Fibroblast of skin of back (primary cell): Measurements from ENCODE around the gene INPP5F.
A peak's percentile ranks its signal among the peaks of the same experiment; 100 is the strongest.
"Not testable (repeated sequence)": the region's sequence is repeated elsewhere in the genome, so short reads cannot be mapped to it uniquely, and the experiment has no call there.

Experiments used
- DNase-seq: peaks from one replicate; pipeline ENCODE4 v3.0.0-alpha.2; 2013

INPP5F gene

DNA sequence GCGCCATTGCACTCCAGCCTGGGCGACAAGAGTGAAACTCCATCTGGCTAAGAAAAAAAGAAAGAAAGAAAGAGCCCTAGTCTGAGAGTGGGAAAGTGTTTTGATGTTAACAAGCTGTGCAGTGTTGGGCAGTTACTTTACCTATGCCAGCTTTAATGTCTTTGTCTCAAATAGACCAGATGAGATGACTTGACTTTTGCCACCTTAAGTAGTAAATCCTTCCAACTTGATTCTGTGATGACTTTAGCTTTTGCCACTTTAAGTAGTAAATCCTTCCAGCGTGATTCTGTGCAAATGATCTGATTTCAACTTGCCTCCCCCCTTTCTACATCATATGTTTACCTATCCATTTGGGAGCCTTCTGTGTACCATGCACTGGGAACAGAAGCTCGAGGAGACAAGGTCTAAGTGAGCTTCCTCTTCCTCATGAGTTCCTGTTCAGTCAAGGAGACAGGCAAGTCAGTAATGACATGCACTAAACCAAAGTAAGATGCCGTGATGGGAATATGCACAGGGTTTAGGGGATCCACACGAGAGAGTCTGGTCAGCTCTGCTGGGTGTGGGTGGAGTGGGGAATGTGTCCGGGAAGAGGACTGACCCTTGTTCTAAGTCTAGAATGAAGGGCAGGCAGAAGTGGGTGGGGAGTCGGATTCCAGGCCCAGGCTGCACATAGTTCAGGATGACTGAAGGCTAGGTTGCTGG is 17.2 kb downstream of the INPP5F start:
- DNase-seq, result no peak

DNA sequence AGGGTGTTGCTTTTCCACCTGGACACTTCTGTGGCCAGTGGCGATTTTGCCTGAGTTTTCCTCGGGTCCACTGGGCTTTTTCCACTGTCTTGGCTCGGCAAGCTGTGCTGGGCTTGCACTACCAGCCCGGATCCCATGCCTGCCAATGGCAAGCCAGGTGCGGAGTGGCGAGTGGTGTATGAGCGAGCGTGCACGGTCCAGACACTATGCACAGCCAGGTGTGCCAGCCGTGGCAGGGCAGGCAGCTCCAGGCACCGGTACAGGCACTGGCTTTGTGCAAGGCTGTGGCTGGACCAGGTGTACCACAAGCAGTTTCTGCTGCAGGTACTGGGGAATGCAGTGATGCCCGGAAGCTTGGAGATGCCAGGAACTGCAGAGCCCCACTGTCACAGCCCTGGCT is 22.1 kb downstream of the INPP5F start:
- no peak for DNase-seq

DNA sequence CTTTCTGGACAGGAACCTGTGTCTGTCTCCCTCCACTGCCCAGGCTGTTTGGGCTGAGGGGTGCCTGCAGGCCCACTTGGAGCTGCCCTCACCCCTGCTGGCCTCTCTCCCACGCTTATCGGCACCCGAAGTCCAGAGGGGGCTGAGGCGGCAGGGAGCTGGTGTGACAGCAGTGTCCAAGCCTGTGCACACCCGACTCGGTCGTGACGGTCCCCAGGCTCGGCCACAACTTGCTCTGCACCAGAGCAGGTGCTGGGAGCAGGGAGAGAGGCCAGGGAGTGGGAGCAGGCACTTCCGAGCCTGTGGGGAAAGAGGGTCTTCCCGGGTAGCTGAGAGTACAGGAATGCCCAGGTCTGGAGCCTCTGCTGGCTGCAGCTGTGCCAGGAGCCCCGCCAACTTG is 23.0 kb downstream of the INPP5F start:
- DNase-seq, result no peak

DNA sequence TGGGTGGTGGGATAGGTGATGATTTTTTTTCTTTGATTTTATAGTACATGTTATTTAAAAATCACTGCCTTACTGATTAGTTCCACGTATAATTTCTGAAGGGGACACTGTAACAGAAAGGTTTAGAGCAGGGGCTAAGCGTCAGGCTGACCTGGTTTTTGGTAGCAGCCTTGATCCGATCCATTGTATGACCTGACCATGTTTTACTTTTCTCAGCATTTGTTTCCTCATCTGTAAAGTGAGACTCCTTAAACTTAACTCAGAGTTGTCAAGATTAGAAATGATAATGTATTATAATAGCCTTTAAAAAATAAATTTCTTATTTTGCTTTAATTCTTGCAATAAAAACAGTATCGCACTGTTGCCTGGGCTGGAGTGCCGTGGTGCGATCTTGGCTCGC is 23.6 kb downstream of the INPP5F start:
- DNase-seq, result no peak

DNA sequence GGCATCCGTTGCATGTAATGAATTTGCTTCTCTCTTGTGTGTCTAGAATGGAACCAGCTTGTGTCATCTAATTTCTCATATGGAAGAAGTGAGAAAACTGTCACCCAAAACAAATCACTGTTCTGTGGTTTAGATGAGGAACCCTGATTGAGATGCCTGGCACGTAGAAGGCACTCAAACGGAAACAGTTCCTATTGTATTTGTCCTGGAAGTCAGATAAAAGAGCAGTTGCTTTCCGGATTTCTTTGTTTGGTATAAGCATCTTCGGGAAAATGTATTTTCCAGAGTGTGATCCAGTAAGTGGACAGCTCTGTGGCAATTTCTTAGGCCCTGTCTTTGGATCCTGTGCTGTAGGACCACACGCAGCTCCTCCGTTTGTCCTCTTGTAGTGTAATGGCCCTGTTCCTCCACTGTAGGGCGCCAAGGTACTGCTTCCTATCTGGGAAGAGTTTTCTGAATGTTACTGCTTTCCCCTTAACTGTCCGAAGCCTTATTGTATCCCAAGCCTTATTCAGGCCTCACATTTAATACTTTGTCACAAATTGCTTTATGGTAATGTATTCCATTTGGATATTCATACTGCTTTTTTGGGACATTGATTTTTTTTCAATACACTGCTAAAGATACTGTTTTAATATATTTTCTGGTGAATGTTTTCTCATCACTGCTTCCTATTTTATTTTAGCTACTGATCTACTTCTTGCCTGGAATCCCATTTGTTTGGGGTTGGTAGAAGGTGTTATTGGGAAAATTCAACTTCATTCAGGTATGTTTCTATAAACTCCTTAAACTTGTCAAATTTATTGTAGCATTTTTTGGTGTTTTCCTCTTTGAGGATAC is 24.8 kb downstream of the INPP5F start:
- peak; percentile 75 for DNase-seq

DNA sequence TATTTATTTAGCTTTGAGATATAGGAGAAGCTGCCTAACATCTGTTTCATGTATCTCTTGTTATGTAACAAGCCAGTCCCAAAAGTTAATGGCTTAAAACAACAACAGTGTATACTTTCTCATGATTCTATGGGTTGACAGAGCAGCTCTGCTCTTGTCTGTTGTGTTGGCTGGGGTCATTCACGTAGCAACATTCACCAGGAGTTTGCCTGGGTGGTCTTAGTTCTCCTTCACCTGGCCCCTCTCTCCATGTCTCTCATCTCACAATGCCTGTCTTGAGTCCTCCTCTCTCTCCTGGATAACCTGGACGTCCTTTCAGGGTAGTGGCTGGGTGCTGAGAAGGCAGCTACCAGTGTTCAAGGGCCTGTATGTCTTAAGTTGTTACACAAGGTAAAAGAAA is 27.5 kb downstream of the INPP5F start:
- no peak for DNase-seq

DNA sequence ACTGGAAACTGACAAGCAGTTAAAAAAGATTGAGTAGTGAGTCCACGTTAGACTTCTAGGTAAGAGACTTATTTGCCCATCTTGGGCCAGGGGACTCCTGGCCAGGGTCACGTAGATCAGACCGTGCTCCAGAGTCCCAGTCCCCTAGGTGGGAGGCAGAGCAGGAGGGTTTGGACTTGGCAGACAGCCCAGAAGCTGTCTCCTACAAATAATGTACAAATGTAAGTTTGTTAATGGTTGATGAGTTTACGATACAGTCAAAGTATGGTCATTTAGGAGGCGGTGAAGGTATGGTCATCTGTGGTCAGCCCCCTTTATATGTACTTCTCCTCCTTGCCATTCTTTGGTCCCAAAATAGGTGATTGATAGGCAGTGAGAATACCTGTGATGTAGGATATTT is 28.2 kb downstream of the INPP5F start:
- no peak for DNase-seq

DNA sequence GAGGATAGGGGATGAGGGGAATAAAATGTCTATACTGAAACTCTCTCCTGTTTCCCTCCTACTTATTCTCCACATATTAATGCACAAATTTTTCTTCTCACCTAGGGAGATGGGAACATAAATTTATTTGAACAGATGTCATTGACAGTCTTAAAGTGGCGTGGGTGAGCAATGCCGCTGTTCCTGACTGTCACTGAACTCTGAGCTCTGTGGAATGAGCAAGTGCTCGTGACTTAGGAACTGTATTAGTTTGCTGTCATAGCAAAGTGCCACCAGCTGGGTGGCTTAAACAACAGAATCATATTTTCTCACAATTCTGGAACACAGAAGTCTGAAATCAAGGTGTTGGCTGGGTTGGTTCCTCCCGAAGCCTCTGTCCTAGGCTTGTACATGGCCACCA is 29.1 kb downstream of the INPP5F start:
- no peak for DNase-seq

DNA sequence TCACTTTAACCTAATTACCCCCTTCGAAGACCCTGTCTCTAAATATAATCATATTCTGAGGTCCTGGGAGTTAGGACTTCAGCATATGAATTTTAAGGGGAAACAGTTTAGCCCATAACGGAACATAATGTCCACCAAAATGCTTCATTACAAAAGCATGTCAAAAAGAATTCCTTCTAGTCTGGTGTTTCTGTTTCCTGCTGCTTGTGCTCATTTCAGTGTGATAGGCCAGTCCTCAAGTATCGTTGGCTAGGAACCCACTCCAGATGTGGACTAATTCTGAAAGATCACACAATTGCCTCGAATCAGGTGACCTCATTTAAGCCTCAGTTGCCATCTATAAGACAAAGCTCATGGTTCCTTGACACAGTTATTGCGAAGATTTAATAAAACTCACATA is 29.6 kb downstream of the INPP5F start:
- DNase-seq, result peak; percentile 63

DNA sequence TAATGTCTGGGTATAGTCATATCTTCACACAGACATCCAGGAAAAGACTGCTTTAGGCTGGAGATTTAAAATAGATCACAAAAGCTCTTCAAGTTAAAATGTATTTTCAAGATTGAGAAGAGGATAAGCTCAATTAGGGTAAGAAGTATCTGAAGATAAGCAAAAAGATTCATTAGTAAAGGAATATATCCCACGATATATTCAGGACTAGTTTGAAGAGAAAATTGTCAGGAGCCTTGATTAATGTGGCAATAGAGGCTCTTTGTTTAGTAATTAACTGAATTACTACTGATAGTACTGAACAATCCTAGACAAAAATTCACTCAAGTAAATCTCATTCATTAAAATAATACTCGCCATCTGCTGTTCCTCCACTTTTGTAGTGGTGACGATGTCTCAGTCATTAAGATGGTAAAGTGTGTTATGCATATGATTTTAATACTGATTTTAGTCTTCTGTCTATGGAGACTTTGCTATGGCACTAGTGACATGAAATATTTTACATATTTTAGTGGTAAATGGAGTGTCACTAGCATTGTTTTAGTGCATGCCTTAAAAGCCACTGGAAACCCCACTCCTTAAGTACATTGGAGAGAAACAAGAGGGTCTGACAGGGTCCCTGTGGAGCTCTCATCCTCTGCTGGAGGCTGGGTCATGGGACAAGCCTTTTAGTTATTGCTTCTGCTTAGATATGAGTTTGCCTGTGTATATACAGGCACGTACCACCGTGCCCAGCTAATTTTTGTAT is 32.8 kb downstream of the INPP5F start:
- DNase-seq, result peak; percentile 54

DNA sequence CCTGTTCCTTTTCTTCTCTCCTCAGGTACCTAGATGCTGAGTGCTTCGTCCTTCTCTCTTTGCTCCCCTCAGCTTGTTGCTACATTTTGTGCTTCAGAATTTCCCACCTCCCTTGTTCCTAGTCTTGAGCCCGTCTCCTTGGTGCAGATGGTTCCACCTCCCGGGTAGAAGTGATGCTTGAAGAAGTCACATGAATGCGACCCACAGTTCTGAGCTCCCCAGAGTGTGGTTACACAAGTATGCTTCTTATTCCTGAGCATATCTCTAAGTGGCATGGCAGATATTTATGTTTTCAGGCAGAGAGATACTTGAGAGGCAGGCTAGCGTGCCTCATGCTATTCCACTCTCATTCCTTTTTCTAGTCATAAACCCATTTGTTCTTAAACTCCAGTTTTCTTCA is 34.0 kb downstream of the INPP5F start:
- peak; percentile 51 for DNase-seq

DNA sequence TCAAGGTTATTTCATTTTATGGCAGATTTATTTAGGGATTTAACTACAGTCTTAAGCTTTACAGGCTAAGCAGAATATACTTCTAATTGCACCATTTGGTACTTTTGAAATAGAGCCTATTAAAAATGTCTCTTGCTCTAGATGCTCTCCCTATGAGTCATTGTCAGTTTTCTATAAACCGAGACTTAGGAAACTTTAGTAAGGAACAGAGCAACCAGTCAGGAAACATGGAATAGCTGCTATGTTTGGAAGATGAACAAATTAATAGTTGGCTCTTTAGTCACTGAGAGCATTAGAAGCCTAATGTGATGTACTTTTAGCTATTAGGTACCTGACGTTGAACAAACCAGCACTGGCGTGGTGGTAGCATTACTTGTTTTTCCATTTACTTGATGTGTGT is 35.3 kb downstream of the INPP5F start:
- DNase-seq, result peak; percentile 85

DNA sequence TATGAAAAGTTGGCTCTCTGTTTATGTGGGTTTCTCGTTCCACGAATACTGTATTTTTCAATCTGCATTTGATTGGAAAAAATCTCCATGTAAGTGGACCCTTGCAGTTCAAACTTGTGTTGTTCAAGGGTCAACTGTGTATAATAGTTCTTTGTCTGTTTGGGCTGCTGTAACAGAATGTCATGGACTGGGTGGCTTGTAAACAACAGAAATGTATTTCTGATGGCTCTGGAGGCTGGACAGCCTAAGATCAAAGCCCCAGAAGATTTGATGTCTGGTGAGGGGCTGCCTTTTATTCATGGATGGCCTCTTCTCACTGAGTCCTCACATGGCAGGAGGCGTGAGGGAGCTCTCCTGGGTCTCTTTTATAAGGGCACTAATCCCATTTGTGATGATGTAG is 36.2 kb downstream of the INPP5F start:
- DNase-seq, result no peak

DNA sequence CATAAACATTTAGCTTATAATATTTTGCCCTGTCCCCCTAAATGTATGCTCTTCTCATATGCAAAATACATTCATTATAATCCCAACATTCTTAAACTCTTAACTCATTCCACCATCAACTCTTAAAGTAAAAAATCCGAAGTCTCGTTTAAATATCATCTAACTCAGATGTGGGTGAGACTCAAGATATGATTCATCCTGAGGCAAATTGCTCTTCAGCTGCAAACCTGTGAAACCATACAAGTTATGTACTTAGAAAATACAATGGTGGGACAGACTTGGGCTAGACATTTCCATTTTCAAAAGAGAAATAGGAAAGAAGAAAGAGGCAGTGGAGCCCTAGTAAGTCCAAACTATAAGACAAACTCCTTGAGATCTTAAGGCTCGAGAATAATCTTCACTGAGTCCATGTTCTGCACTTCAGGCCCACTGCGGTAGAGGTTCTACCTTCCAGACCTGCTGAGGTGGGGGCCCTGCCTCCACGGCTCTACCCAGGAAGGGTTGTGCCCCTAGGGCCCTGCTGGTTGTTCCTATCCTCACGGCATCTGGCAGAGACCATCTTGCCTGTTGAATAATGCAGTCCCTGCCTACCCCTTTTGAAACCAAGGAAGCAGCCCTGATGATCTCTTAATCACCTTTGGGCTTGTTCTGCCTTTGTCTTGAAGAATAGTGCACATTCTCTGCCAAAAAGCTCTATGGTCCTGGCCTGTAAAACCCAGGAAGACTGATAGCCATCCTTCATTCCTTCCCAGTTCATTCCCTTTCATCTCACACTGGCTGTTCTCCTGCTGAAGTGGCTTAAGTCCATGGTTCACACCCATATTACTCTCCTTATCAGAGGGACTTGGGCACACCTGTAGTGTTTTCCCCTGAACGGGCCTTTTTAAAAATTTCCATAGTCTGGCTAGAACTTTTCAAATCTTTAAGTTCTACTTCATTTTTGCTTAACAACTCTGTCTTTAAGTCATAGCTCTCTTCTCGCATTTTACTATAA is 37.3 kb downstream of the INPP5F start:
- no peak for DNase-seq

DNA sequence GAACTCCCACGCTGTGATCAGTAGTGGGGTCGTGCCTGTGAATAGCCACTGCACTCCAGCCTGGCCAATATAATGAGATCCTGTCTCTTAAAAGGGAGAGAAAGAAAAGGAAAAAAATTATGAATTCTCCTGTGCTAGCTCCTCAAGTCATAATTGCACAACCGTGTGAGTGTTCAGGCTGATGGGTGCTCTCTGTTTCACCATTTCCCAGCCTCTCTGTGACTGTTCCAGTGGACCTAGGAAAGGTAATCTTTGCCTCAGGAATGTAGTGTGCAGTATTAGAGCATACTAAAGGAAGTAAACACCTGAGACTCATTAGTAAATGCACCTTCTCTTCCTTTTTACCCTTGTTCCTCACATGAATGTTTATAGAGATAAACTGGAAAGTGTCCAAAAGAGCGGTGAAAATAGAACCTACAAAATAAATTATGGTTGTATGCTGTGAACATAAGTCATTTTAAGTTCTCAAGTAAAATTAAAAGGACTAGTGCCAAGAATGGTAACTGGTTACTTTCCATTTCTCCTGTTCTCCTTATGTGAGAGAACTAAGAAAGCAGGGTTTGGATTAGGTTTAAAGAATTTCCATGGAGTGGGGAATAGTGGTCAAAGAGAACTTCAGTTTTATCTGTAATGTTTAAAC is 42.7 kb downstream of the INPP5F start:
- DNase-seq, result no peak

DNA sequence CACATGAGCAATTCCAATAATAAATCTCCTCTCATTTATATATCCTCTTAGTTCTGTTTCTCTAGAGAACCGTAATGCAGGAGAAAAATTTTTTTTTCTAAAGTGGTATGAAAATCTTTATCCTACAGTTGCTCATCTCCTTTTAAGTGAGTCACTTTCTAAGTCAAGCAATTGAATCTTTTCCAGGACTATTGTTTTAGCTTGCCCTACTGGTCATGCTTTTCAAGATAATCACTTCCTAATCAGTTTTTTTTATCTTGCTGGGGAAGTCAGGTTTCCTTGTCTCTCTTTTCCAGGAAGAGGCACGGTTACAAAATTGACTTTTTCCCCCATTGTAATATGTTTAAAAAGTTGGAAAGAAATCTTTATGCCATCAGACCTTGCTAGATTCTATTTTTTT is 44.0 kb downstream of the INPP5F start:
- DNase-seq, result peak; percentile 72

DNA sequence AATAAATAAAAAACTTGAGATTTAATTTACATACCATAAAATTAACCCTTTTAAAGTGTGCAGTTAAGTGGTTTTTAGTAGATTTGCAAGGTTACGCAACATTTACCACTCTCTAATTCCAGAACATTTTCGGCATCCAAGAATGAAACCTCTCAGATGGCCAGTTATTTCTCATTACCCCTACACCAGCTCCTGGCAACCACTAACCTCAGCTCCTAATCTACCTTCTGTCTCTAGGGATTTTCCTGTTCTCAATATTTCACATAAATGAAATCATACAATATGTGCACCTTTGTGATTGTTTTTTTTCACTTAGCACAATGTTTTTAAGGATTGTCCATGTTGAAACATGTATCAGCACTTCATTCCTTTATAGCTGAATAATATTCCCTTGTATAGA is 45.1 kb downstream of the INPP5F start:
- no peak for DNase-seq

DNA sequence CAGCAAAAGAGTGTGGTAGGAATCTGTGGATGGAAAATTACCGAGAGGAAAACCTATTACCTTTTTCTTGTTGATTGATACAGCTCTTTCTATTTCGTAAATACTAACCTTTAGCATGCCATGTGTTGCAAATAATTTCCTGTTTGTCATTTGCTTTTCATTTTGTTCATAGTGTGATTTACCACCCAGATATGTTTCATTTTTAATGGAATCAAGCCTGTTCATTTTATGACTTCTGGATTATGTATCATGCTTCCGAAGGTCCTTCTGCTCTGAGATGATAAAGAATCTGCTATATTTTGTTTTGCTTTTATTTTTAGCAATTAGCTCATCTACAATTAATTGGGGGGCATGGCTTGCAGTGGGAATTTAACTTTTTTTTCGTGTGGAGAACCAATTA is 46.5 kb downstream of the INPP5F start:
- no peak for DNase-seq

DNA sequence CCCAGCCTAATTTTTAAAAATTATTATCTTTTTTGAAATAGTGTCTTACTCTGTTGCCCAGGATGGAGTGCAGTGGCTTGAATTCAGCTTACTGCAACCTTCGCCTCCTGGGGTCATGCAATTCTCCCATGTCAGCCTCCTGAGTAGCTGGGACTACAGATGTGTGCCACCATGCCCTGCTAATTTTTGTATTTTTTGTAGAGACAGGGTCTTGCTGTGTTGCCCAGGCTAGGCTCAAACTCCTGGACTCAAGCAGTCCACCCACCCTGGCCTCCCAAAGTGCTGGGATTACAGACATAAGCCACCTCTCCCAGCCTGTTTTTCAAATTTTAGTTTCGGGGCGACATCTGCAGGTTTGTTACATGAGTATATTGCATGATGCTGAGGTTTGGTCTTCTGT is 47.2 kb downstream of the INPP5F start:
- DNase-seq, result not testable (repeated sequence)

DNA sequence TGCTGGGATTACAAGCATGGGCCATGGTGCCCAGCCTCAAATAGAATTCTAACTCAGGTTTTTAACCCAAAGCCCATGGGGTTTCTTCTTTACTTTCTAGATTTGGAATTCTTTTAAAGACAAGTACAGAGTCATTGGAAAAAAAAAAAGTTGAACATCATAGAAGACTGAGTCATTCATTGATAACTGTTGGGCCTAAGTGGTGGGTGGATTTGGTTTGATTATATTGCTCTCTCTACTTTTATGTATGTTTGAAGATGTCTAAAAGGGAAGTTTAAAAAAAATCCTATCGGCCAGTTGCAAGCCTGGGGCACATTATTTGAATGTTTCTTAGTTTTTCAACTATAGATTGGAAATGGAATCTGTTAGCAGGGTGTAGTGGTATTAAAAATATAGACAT is 49.7 kb downstream of the INPP5F start:
- no peak for DNase-seq

DNA sequence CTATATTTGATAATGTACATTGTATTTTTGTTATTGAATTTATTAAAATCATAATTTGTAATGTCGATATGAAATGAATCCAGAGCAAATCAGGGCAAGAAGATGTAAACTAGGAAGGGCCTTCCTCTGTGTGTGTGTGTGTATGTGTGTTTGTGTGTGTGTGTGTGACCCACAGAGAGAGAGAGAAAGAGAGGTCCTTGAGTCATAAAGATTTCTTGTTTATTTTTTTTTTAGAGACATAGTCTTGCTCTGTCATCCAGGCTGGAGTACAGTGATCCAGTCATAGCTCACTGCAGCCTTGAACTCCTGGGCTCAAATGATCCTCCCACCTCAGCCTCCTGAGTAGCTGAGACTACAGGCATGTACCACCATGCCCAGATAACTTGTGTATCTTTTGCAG is 50.7 kb downstream of the INPP5F start:
- DNase-seq, result peak; percentile 67

DNA sequence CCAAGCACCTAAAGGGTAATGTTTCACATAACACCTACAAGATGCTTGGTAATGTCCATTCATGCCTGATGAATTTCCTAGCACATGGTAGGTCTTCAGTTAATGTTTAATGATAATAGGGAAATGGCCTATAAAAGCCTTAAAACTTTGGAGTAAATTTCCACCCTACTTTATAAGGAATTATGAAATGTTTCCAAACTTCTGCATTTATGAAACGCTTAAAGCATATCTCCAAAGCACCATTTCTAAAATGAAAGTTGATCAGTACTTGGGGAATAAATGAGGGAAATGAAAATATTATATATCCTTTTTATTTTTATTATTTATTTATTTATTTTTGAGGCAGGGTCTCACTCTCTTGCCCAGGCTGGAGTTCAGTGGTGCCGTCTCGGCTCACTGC is 51.8 kb downstream of the INPP5F start:
- DNase-seq, result no peak
